Esophagus squamous epithelium (tissue), 5 donors: ENCODE data around the gene AMZ1. TPM values are rescaled to one million over a fixed set of nuclear protein-coding genes. Genes with fewer than 3 reads are reported as not detected.

Experiments
- DNase-seq: peaks from one replicate; lab custom pipeline; 2025; lab: John Stamatoyannopoulos, UW
- H3K27ac ChIP-seq, 4 donors: fragments of 200-600 bp; sonication (generic); one replicate each; pipeline ENCODE4 v1.5.1; 2016 to 2019; ENCODE audit warnings: mild to moderate bottlenecking in 1 of 4
- H3K27me3 ChIP-seq, 4 donors: fragments of 200-600 bp; sonication (generic); 1 replicate in 3 of 4; 2 replicates in 1 of 4; pipeline versions ENCODE4 v1.5.1 to v1.6.0; 2017 to 2021; ENCODE audit warnings: antibody characterized with exemption in 1 of 4
- H3K36me3 ChIP-seq, 3 donors: fragments of 200-600 bp; sonication (generic); one replicate each; pipeline ENCODE4 v1.5.1; 2016 to 2019
- H3K4me1 ChIP-seq, 3 donors: fragments of 200-600 bp; sonication (generic); one replicate each; pipeline ENCODE4 v1.5.1; 2017 to 2019
- H3K4me3 ChIP-seq, 4 donors: fragments of 200-600 bp; sonication (generic); 1 replicate in 3 of 4; 2 replicates in 1 of 4; pipeline ENCODE4 v1.5.1; 2016 to 2019; ENCODE audit warnings: mild to moderate bottlenecking in 2 of 4, moderate library complexity in 1 of 4
- H3K9me3 ChIP-seq, 3 donors: fragments of 200-600 bp; sonication (generic); one replicate each; pipeline ENCODE4 v1.5.1; 2016 to 2019
- CTCF ChIP-seq, 6 experiments: fragments of 450-650 bp in 4 of 6; fragments of 200-600 bp in 2 of 6; sonication (generic) in 2 of 6; IDR thresholded peaks; one replicate each; pipeline ENCODE4 v1.5.1; 2016 to 2019; ENCODE audit warnings: antibody characterized with exemption in 6 of 6, mild to moderate bottlenecking in 4 of 6, moderate library complexity in 4 of 6
- POLR2A ChIP-seq, 4 donors: fragments of 450-650 bp; IDR thresholded peaks; one replicate each; pipeline ENCODE4 v1.6.1; 2017; ENCODE audit warnings: antibody characterized with exemption in 4 of 4, mild to moderate bottlenecking in 4 of 4, moderate library complexity in 3 of 4
- WGBS, 2 donors: methylation state at CpG; one replicate each; pipeline ENCODE4 v1.1.5; 2018; 5-methylcytosine and 5-hydroxymethylcytosine counted together
- intact Hi-C: fragments of 100-400 bp; cut with DNase I; formaldehyde crosslinking; loops from one replicate; pipeline ENCODE4 v1.15.0; 2022
- total RNA-seq, 4 donors: library from RNA; depleted of rRNA; stranded (reverse); fragments of >200 nt; gene quantifications; one replicate each; pipeline ENCODE4 v1.1.0, GENCODE V29; 2016
- donor health status: DM: yes; HTN: yes; CAD: no.

AMZ1 gene
- total RNA-seq, 4 donors from 2014 or later = 0.12 to 0.19 TPM; not detected in 2

- H3K27me3 ChIP-seq = no peaks in the 10 kb centered on the region
- no peak overlapping the region for H3K27ac ChIP-seq
- no peaks in the 10 kb centered on the region for H3K9me3 ChIP-seq
- no peak for TF ChIP-seq CTCF (IDR thresholded peaks at IDR 0.05)
- TF ChIP-seq POLR2A (IDR thresholded peaks at IDR 0.05) = no peak
- H3K4me3 ChIP-seq = no peak overlapping the region
- DNase-seq = no peak
- peaks cover 0 to 39% (median 9%) of the 10 kb centered on the region in 3 donors for H3K4me1 ChIP-seq
- H3K36me3 ChIP-seq = peaks cover 0 to 16% (median 0%) of the 10 kb centered on the region in 3 donors
- intact Hi-C loops = no loop called here
- WGBS, 2 donors = 91 to 95% methylated on average over 6 to 14 of the region's 34 CpGs
These were observed 30.4 kb downstream of the AMZ1 start for GRCh38 chr7:2718296-2718965.

GRCh38 chr7:2719007-2719406 lies 31.0 kb downstream of the AMZ1 start:
- no peaks in the 10 kb centered on the region for H3K27me3 ChIP-seq
- H3K36me3 ChIP-seq = peaks cover 0 to 16% (median 0%) of the 10 kb centered on the region in 3 donors
- H3K4me1 ChIP-seq = peaks cover 0 to 38% (median 9%) of the 10 kb centered on the region in 3 donors
- intact Hi-C loops = no loop called here
- no peak overlapping the region for H3K4me3 ChIP-seq
- H3K9me3 ChIP-seq = no peaks in the 10 kb centered on the region
- WGBS, 2 donors = 84 to 86% methylated on average over 9 to 14 of the region's 16 CpGs
- no peak for DNase-seq
- no peak overlapping the region for H3K27ac ChIP-seq
- peak in 4 of 6 experiments; percentile 16 to 44 (median 22) for TF ChIP-seq CTCF (IDR thresholded peaks at IDR 0.05)
- TF ChIP-seq POLR2A (IDR thresholded peaks at IDR 0.05) = no peak

GRCh38 chr7:2720024-2720423 lies 32.0 kb downstream of the AMZ1 start:
- H3K9me3 ChIP-seq = no peaks in the 10 kb centered on the region
- no peak overlapping the region for H3K4me3 ChIP-seq
- intact Hi-C loops = no loop called here
- H3K27me3 ChIP-seq = no peaks in the 10 kb centered on the region
- H3K4me1 ChIP-seq = peaks cover 0 to 38% (median 9%) of the 10 kb centered on the region in 3 donors
- H3K27ac ChIP-seq = no peak overlapping the region
- WGBS, 2 donors = 81 to 86% methylated on average over 15 to 16 of the region's 16 CpGs
- DNase-seq = no peak
- TF ChIP-seq CTCF (IDR thresholded peaks at IDR 0.05) (no peak), POLR2A (IDR thresholded peaks at IDR 0.05) (no peak)
- peaks cover 0 to 16% (median 0%) of the 10 kb centered on the region in 3 donors for H3K36me3 ChIP-seq

GRCh38 chr7:2721842-2722241 lies 33.8 kb downstream of the AMZ1 start:
- no peak for TF ChIP-seq CTCF (IDR thresholded peaks at IDR 0.05)
- no peak for TF ChIP-seq POLR2A (IDR thresholded peaks at IDR 0.05)
- intact Hi-C loops = no loop called here
- no peaks in the 10 kb centered on the region for H3K27me3 ChIP-seq
- no peak overlapping the region for H3K4me3 ChIP-seq
- peaks cover 0 to 23% (median 9%) of the 10 kb centered on the region in 3 donors for H3K4me1 ChIP-seq
- H3K27ac ChIP-seq = no peak overlapping the region
- no peaks in the 10 kb centered on the region for H3K9me3 ChIP-seq
- 93 to 95% methylated on average over 17 to 19 of the region's 19 CpGs for WGBS, 2 donors
- H3K36me3 ChIP-seq = peaks cover 0 to 25% (median 0%) of the 10 kb centered on the region in 3 donors
- DNase-seq = no peak

- Histone ChIP-seq H3K27me3 (no peaks in the 10 kb centered on the region), H3K9me3 (no peaks in the 10 kb centered on the region), H3K27ac (no peak overlapping the region), H3K4me3 (no peak overlapping the region), H3K36me3 (peaks cover 0 to 25% (median 0%) of the 10 kb centered on the region in 3 donors), H3K4me1 (peaks cover 0 to 16% (median 4%) of the 10 kb centered on the region in 3 donors)
- intact Hi-C loops = no loop called here
- no peak for TF ChIP-seq POLR2A (IDR thresholded peaks at IDR 0.05)
- no peak for TF ChIP-seq CTCF (IDR thresholded peaks at IDR 0.05)
- no peak for DNase-seq
- WGBS, 2 donors = 69 to 79% methylated on average over 4 of the region's 4 CpGs
These were observed 34.6 kb downstream of the AMZ1 start for GRCh38 chr7:2722591-2722990.
